NCI-H82 (cell line): Measurements from ENCODE around the gene ETAA1.
A peak's percentile ranks its signal among the peaks of the same experiment; 100 is the strongest.

ENCODE experiments used
- DNase-seq: peaks from one replicate; lab custom pipeline; 2025; lab: John Stamatoyannopoulos, UW

ETAA1 gene

DNA sequence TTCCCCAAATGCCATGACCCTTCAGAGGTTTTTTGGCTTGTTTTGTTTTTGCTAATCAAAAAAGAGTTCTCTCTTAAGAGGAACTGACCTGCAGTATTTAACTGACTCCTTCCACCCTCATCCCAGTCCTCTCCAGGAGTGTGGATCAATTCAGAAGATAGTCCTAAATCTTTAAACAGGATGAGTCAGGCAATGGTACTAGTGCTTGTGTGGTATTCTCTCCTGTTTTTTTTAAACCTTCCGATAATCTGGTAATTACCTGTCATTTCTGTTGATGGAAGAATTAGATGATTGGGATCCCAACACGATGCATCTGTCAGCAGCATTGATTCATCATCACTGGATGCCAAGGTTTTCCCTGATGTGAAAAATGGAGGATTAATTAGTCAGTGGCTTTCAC, 41.2 kb downstream of the ETAA1 start:
- DNase-seq = peak; percentile 49

DNA sequence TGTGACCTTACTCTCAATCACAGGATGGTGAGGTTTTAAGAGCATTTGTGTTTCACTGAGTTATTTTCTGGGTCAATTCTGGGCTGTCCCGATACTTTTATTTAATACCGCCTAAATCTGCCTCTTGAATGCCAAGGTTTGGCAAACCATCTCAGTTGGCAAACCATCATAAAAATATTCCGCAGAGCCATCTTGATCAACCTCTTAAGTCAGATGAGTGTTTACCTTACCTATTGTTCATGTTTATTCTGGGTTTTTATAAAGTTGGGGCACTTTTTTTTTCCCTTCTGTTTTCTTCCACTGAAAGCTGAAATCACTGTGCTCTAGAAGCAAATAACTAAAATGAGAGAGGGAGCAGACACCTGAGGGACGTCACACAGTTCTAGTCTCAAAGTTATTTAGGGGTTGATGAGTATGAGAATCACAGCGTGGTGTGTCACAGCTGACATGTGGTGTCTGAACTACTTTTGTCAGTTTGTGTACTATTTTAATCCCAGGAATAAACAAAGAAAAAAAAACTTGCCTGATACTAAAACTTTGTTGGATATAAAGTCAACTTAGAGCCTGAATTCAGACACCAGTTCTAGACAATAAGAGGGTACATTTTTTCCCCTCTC, 48.6 kb downstream of the ETAA1 start:
- DNase-seq = no peak

- DNase-seq = peak; percentile 41
Observed at GRCh38 chr2:67446491-67446911, 49.4 kb downstream of the ETAA1 start.

DNA sequence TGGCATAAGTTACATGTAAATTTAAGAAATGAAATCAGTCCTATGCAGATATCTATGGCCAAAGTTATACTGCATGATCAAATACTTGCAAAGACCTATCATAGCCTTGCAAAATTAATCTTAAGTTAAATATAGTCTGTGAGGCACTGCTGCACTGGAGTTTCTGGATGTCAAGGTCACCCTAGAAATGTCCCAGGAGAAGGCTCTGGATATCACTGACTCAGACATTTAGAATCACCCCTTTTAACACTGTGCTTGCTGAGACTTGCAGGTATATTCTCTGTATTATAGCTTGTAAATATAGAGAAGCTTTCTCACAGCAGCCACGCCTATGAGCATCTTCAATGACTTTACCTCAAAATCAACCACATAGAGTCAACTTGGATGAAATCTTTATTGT, 51.5 kb downstream of the ETAA1 start:
- no peak for DNase-seq

DNA sequence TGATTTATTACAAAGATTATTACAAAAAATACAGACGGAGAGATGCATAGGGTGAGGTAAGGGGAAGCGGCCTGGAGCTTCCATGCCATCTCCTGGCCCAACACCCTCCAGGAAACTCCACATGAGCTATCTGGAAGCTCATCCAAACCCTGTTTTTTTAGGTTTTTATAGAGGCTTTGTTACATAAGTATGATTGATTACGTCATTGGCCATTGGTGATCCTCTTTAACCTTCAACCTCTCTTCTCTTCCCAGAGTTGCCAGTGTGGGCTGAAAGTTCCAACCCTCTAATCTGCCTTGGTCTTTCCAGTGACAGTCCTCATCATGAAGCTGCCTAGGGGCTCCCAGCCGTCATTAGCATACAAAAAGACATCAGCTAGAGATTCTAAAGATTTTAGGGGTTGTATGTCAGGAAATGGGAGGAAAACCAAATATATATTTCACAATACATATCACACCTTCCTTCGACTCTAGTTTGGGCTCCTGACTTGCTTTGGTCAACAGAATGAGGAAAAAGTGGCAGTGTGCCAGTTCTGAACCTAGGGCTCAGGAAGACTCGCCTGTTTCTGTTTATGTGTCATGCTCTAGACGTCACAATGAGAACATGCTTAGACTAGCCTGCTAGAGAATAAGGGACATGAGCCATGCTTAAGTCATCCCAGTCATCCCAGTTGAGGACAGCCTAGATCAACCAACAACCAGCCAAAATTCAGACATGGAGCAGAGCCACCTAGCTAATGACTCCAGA, 54.1 kb downstream of the ETAA1 start:
- DNase-seq = no peak

DNA sequence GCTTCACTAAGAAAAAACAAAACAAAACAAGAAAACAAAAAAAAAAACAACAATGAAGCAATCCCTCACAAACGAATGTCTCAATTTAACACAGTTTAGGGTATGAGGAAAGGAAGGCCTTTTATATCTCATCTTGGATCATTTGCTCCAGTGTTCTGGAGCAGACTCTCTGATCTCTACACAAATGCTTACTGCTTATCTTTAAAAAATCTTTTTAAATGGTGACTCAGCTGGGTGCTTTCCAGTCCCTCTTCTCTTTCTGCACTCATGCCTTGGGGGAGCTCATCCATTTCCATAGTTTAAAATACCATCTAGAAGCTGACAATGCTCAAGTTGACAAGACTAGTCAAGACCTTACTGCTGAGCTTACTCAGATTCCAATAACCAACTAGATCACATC, 56.2 kb downstream of the ETAA1 start:
- no peak for DNase-seq

DNA sequence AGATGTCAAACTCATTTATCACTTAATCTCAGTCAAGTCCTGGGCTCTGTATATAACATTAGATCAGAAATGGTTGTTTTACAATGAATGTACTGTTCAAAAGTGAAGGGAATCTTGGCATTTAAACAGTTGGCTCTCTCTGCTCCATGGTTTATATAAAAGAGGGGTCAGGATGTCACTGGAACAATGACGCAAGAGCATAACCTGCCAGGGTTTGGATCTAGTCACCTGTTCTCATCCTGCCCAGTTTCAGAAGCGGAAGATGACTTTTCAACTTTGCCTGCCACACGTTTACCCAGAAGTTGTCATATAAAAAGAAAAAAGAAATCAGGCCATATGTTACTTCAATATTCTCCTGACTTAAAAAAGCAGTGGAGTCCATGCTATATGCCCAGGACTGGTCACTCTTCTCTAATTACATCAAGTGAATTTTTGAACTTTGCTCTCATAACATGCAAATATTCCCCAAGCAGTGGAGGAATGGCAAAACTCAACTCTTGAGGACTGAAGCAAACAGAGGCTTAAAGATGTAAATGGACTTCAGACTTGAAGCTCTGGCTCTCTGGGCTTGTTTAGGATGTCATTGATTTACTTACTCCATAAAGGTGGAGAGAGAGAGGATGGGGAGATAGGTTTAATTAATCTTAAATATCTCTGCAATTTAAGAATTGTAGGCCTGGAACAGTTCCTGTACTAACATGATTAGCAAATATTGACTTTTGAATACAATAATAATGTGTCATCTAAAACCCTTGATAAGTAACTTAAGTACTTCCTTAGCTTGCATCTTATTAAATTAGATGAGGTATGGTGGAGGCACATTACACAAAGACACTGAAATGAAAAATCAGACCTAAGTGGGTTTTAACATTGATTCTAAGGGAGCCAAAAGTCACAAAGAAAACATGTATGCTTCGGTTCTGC, 58.3 kb downstream of the ETAA1 start:
- DNase-seq = no peak

DNA sequence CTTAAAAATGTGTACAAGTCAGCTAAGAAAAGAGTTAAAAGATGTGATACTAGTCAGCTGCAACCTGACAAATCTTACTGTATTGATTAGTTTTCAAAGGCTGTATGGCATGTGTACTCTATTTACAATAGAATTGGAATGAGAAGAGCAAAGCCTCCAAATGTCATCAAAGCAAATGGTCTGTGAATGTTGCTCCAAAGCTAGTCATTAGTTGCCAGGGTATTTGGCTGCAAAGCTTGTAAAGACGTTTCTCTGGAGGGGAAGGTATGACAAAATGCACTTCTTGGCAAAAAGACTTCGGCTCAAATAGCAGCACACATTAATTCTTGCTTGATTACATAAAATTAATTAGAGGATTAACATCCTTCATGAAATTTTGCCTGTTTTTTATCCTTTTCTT, 59.3 kb downstream of the ETAA1 start:
- no peak for DNase-seq

- DNase-seq = no peak
Observed at GRCh38 chr2:67457699-67458098, 60.6 kb downstream of the ETAA1 start.

DNA sequence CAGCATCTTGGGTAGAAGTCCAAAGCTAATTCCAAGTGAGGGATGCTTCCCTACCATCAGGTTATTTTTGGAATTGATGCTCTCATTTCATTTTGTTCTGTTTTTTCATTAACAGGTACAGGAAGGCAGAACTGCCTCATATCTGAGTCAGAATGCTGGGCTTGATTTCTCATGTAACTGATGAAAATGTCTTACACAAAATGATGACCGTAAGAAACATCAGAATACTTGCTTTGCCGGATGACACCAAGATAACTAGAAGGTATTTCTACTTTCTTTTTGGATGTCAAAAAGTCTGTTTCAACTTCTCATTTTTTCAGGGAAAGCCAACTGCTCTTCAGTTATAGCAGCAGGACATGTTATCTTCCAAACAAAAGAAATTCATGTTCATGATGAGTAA, 62.6 kb downstream of the ETAA1 start:
- no peak for DNase-seq
